ENCODE data around the gene ERMP1.

DNA sequence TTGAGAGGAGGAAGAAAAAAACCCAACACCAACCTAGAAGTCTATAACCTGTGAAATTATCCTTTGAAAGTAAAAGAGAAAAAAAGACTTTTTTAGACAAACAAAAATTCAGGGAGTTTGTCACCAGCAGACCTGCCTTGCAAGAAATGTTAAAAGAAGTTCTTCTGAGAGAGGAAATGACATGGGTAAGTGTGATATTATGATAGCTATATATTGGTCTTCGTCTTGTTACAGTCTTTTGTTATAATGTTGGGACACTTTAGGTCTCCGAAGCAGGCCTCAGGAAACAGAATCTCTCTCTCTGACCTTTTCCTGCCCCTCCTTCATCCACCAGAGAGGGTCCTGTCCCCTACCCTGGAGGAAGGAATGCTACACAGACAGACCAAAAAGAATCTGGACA, 41.1 kb upstream of the ERMP1 start:
- no peak for TF ChIP-seq EZH2 (IDR thresholded peaks at IDR 0.05; ENCODE audit: low read length, unreplicated experiment)
- TF ChIP-seq, protein P1, sequence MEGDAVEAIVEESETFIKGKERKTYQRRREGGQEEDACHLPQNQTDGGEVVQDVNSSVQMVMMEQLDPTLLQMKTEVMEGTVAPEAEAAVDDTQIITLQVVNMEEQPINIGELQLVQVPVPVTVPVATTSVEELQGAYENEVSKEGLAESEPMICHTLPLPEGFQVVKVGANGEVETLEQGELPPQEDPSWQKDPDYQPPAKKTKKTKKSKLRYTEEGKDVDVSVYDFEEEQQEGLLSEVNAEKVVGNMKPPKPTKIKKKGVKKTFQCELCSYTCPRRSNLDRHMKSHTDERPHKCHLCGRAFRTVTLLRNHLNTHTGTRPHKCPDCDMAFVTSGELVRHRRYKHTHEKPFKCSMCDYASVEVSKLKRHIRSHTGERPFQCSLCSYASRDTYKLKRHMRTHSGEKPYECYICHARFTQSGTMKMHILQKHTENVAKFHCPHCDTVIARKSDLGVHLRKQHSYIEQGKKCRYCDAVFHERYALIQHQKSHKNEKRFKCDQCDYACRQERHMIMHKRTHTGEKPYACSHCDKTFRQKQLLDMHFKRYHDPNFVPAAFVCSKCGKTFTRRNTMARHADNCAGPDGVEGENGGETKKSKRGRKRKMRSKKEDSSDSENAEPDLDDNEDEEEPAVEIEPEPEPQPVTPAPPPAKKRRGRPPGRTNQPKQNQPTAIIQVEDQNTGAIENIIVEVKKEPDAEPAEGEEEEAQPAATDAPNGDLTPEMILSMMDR (conservative IDR thresholded peaks at IDR 0.05; ENCODE audit: low read depth, low read length): no peak

Measured in PC-3 (cell line).